Right atrium auricular region (tissue), 2 donors: ENCODE results near the gene RASGRF2. TPM values are rescaled to one million over a fixed set of nuclear protein-coding genes. Genes with fewer than 3 reads are reported as not detected.

ENCODE experiments used
- DNase-seq: peaks from one replicate; pipeline ENCODE4 v3.0.0-alpha.2; 2019; ENCODE audit warnings: low spot score
- H3K27ac ChIP-seq, 2 donors: fragments of 200-600 bp; sonication (generic); 1 replicate in 1 of 2; 2 replicates in 1 of 2; pipeline ENCODE4 v1.5.1; 2016 to 2019
- H3K27me3 ChIP-seq, 2 donors: fragments of 200-600 bp; sonication (generic); one replicate each; pipeline versions ENCODE4 v1.5.1 to v1.6.0; 2017 to 2019
- H3K36me3 ChIP-seq: fragments of 200-600 bp; sonication (generic); one replicate; pipeline ENCODE4 v1.5.1; 2016
- H3K4me1 ChIP-seq, 2 donors: fragments of 200-600 bp; sonication (generic); one replicate each; pipeline versions ENCODE4 v1.5.1 to v1.6.0; 2017 to 2019
- H3K4me3 ChIP-seq, 2 donors: fragments of 200-600 bp; sonication (generic); 1 replicate in 1 of 2; 2 replicates in 1 of 2; pipeline ENCODE4 v1.5.1; 2017 to 2019; ENCODE audit warnings: mild to moderate bottlenecking in 1 of 2, moderate library complexity in 1 of 2
- H3K9me3 ChIP-seq, 2 donors: fragments of 200-600 bp; sonication (generic); one replicate each; pipeline ENCODE4 v1.5.1; 2019
- CTCF ChIP-seq, 2 donors: fragments of 200-600 bp; sonication (generic); IDR thresholded peaks; one replicate each; pipeline ENCODE4 v1.5.1; 2019; ENCODE audit warnings: antibody characterized with exemption in 2 of 2
- total RNA-seq, 2 donors: library from RNA; depleted of rRNA; stranded (reverse); fragments of >200 nt; gene quantifications; one replicate each; pipeline ENCODE4 v1.1.0, GENCODE V29; 2016

RASGRF2 gene
- total RNA-seq, 2 donors from 2014 or later = 3.5 to 6.3 TPM

GRCh38 chr5:81137833-81138232, 177.7 kb downstream of the RASGRF2 start:
- Histone ChIP-seq H3K9me3 (no peaks in the 10 kb centered on the region), H3K4me3 (no peak overlapping the region), H3K4me1 (peaks cover 0 to 14% of the 10 kb centered on the region in 2 donors), H3K27ac (no peak overlapping the region), H3K27me3 (no peaks in the 10 kb centered on the region), H3K36me3 (no peaks in the 10 kb centered on the region)
- no peak for TF ChIP-seq CTCF (IDR thresholded peaks at IDR 0.05)
- DNase-seq = no peak

- no peak for TF ChIP-seq CTCF (IDR thresholded peaks at IDR 0.05)
- Histone ChIP-seq H3K9me3 (no peaks in the 10 kb centered on the region), H3K27ac (no peak overlapping the region), H3K36me3 (no peaks in the 10 kb centered on the region), H3K4me3 (no peak overlapping the region), H3K4me1 (peaks cover 0 to 14% of the 10 kb centered on the region in 2 donors), H3K27me3 (no peaks in the 10 kb centered on the region)
- no peak for DNase-seq
Measured at GRCh38 chr5:81140441-81140840, 180.3 kb downstream of the RASGRF2 start.

GRCh38 chr5:81140943-81141342, 180.8 kb downstream of the RASGRF2 start:
- no peak for TF ChIP-seq CTCF (IDR thresholded peaks at IDR 0.05)
- H3K9me3 ChIP-seq = no peaks in the 10 kb centered on the region
- no peak overlapping the region for H3K27ac ChIP-seq
- DNase-seq = no peak
- no peaks in the 10 kb centered on the region for H3K36me3 ChIP-seq
- H3K4me1 ChIP-seq = peaks cover 0 to 14% of the 10 kb centered on the region in 2 donors
- no peaks in the 10 kb centered on the region for H3K27me3 ChIP-seq
- no peak overlapping the region for H3K4me3 ChIP-seq

DNA sequence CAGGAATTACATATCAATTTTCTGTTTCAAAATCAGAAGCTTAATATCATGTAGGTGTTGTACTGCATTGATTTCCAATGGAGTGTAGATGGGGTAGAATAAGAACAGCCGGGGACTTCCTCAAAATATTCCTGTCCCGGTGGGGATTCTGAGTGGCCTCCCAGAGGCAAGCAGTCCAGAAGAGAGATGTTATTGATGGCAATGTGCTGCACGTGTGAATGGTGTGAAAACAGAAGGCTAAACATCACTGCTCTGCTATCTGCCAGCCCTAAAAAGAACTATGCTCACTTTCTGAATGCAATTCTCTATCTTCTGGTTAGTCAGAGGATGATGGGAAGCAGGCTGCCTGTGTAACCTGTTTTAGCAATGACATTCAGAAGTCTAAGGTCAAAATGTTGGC, 181.9 kb downstream of the RASGRF2 start:
- Histone ChIP-seq H3K27ac (no peak overlapping the region), H3K4me1 (peaks cover 0 to 14% of the 10 kb centered on the region in 2 donors), H3K36me3 (no peaks in the 10 kb centered on the region), H3K4me3 (no peak overlapping the region), H3K27me3 (no peaks in the 10 kb centered on the region), H3K9me3 (no peaks in the 10 kb centered on the region)
- DNase-seq = no peak
- no peak for TF ChIP-seq CTCF (IDR thresholded peaks at IDR 0.05)

DNA sequence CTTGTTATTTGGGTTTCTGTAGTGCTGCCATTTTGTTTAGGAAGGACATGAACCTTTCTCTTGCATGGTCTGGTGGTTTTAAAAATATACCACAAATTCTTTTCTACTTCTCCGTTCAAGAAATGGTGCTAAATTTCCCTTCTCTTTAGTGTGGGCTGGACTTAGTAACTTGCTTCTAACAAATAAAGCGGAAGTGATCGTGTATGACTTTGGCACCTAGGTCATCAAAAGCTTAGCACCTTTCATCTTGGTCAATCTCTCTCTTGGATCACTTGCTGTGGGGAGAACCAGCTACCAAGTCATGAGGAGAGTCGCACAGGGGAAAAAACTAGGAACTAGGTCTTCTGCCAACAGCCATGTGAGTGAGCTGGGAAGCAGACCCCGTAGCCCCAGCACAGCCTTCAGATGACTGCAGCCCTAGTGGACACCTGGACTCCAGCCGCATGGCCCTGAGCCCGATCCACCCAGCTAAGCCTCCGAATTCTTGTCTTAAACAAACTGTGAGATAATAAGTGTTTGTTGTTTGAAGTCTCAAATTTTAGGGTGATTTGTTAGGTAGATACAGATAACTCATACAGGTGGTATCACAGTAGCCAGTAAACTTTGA, 185.3 kb downstream of the RASGRF2 start:
- no peak overlapping the region for H3K4me3 ChIP-seq
- H3K4me1 ChIP-seq = peaks cover 0 to 12% of the 10 kb centered on the region in 2 donors
- TF ChIP-seq CTCF (IDR thresholded peaks at IDR 0.05) = no peak
- H3K9me3 ChIP-seq = no peaks in the 10 kb centered on the region
- no peak overlapping the region for H3K27ac ChIP-seq
- no peaks in the 10 kb centered on the region for H3K27me3 ChIP-seq
- H3K36me3 ChIP-seq = no peaks in the 10 kb centered on the region
- no peak for DNase-seq

DNA sequence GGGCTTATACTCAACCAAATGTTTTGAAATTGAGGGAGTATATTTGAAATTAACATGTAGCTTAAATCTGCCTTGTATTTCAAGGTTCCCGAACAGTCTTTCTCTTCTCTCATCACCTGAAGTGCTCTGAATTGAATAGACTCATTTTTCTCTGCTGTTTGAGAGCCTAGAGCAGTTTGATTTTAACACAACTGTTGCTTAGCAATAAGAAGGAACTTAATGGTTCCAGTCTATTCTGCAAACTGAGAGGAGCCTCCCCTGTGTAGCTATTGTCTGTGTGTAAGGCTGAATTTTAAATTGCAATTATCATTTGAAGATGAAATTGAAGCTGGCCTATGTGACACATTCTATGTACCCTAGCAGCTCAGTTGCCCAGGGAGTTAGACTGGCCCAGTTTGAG, 185.9 kb downstream of the RASGRF2 start:
- Histone ChIP-seq H3K4me1 (peaks cover 0 to 6% of the 10 kb centered on the region in 2 donors), H3K4me3 (no peak overlapping the region), H3K9me3 (no peaks in the 10 kb centered on the region), H3K27me3 (no peaks in the 10 kb centered on the region), H3K27ac (no peak overlapping the region), H3K36me3 (no peaks in the 10 kb centered on the region)
- DNase-seq = no peak
- no peak for TF ChIP-seq CTCF (IDR thresholded peaks at IDR 0.05)
